ENCODE results near the gene CCSER1. TPM values are rescaled to one million over a fixed set of nuclear protein-coding genes. Genes with fewer than 3 reads are reported as not detected.
"Not testable (repeated sequence)": the region's sequence is repeated elsewhere in the genome, so short reads cannot be mapped to it uniquely, and the experiment has no call there.

CCSER1 gene
- total RNA-seq, 2 donors from 2014 or later: 11.8 to 12.5 TPM

GRCh38 chr4:91118597-91118996 lies 991.4 kb downstream of the CCSER1 start:
- no peak for TF ChIP-seq CTCF (IDR thresholded peaks at IDR 0.05)

GRCh38 chr4:91123742-91124141 lies 996.5 kb downstream of the CCSER1 start:
- DNase-seq (ENCODE audit: low spot score): no peak
- H3K4me3 ChIP-seq: no peak overlapping the region
- TF ChIP-seq CTCF (IDR thresholded peaks at IDR 0.05): no peak
- no peak overlapping the region for H3K27ac ChIP-seq
- H3K36me3 ChIP-seq: no peaks in the 10 kb centered on the region
- no peaks in the 10 kb centered on the region for H3K9me3 ChIP-seq
- no peaks in the 10 kb centered on the region for H3K27me3 ChIP-seq
- no peaks in the 10 kb centered on the region for H3K4me1 ChIP-seq

More at GRCh38 chr4:91118597-91118996, 991.4 kb downstream of the CCSER1 start:
- Histone ChIP-seq H3K36me3 (no peaks in the 10 kb centered on the region), H3K9me3 (no peaks in the 10 kb centered on the region), H3K27me3 (no peaks in the 10 kb centered on the region), H3K27ac (no peak overlapping the region), H3K4me1 (no peaks in the 10 kb centered on the region), H3K4me3 (no peak overlapping the region)
- DNase-seq (ENCODE audit: low spot score): no peak

- Histone ChIP-seq H3K9me3 (no peaks in the 10 kb centered on the region), H3K4me3 (no peak overlapping the region), H3K36me3 (no peaks in the 10 kb centered on the region), H3K27ac (no peak overlapping the region), H3K27me3 (no peaks in the 10 kb centered on the region), H3K4me1 (no peaks in the 10 kb centered on the region)
- TF ChIP-seq CTCF (IDR thresholded peaks at IDR 0.05): no peak
- no peak for DNase-seq (ENCODE audit: low spot score)
Measured at GRCh38 chr4:91127192-91127591, 1000.0 kb downstream of the CCSER1 start.

- DNase-seq (ENCODE audit: low spot score): no peak
- no peaks in the 10 kb centered on the region for H3K9me3 ChIP-seq
- H3K36me3 ChIP-seq: no peaks in the 10 kb centered on the region
- peak overlapping the region in 1 of 2 donors; percentile 54 for H3K27ac ChIP-seq
- H3K4me1 ChIP-seq: no peaks in the 10 kb centered on the region
- no peak overlapping the region for H3K4me3 ChIP-seq
- no peaks in the 10 kb centered on the region for H3K27me3 ChIP-seq
- no peak for TF ChIP-seq CTCF (IDR thresholded peaks at IDR 0.05)
Measured at GRCh38 chr4:91127831-91128230, 1000.6 kb downstream of the CCSER1 start.

- H3K4me3 ChIP-seq: no peak overlapping the region
- H3K36me3 ChIP-seq: no peaks in the 10 kb centered on the region
- no peak for TF ChIP-seq CTCF (IDR thresholded peaks at IDR 0.05)
- no peaks in the 10 kb centered on the region for H3K27me3 ChIP-seq
- no peak for DNase-seq (ENCODE audit: low spot score)
- H3K9me3 ChIP-seq: no peaks in the 10 kb centered on the region
- H3K4me1 ChIP-seq: no peaks in the 10 kb centered on the region
- H3K27ac ChIP-seq: peak overlapping the region in 1 of 2 donors; percentile 54
Measured at GRCh38 chr4:91128519-91128918, 1001.3 kb downstream of the CCSER1 start.

GRCh38 chr4:91147067-91147466 lies 1019.9 kb downstream of the CCSER1 start:
- TF ChIP-seq CTCF (IDR thresholded peaks at IDR 0.05): no peak
- Histone ChIP-seq H3K36me3 (no peaks in the 10 kb centered on the region), H3K27ac (no peak overlapping the region), H3K4me3 (no peak overlapping the region), H3K4me1 (no peaks in the 10 kb centered on the region), H3K27me3 (no peaks in the 10 kb centered on the region), H3K9me3 (peaks cover 0 to 8% of the 10 kb centered on the region in 2 donors)
- DNase-seq (ENCODE audit: low spot score): no peak

GRCh38 chr4:91154041-91154440 lies 1026.8 kb downstream of the CCSER1 start:
- H3K27me3 ChIP-seq; DNase-seq (ENCODE audit: low spot score); H3K9me3 ChIP-seq; H3K4me1 ChIP-seq; H3K27ac ChIP-seq; H3K36me3 ChIP-seq; H3K4me3 ChIP-seq: not testable (repeated sequence)

GRCh38 chr4:91167864-91168653 lies 1040.9 kb downstream of the CCSER1 start:
- H3K27me3 ChIP-seq; DNase-seq (ENCODE audit: low spot score); H3K36me3 ChIP-seq; H3K4me1 ChIP-seq; H3K9me3 ChIP-seq; H3K4me3 ChIP-seq; H3K27ac ChIP-seq: not testable (repeated sequence)
